Rectal smooth muscle tissue (tissue), 1 donor: Measurements from ENCODE around the gene PMM1.

Source experiments
- H3K27ac ChIP-seq: one replicate; pipeline ENCODE4 v1.7.0; 2013; ENCODE audit warnings: low read depth, low read length, inconsistent platforms
- H3K27me3 ChIP-seq: one replicate; pipeline ENCODE4 v1.7.0; 2013; ENCODE audit warnings: low read length; ENCODE audit not compliant: control insufficient read depth, insufficient read depth
- H3K36me3 ChIP-seq: one replicate; pipeline ENCODE4 v1.7.0; 2013; ENCODE audit warnings: low read length; ENCODE audit not compliant: control insufficient read depth, insufficient read depth
- H3K4me1 ChIP-seq: one replicate; pipeline ENCODE4 v1.7.0; 2013; ENCODE audit warnings: low read length; ENCODE audit not compliant: control insufficient read depth, insufficient read depth
- H3K4me3 ChIP-seq: one replicate; pipeline ENCODE4 v1.7.0; 2013; ENCODE audit warnings: low read length
- H3K9ac ChIP-seq: one replicate; pipeline ENCODE4 v1.7.0; 2013; ENCODE audit warnings: low read length

The PMM1 gene

GRCh38 chr22:41540006-41540315 is 49.7 kb downstream of the PMM1 start:
- H3K9ac ChIP-seq = no peak overlapping the region

GRCh38 chr22:41539146-41540005 is 50.3 kb downstream of the PMM1 start:
- Histone ChIP-seq H3K27ac (no peak overlapping the region), H3K4me1 (peaks cover 3% of the 10 kb centered on the region), H3K9ac (no peak overlapping the region)

More at GRCh38 chr22:41540006-41540315, 49.7 kb downstream of the PMM1 start:
- Histone ChIP-seq H3K36me3 (no peaks in the 10 kb centered on the region), H3K27ac (no peak overlapping the region), H3K4me3 (no peak overlapping the region), H3K27me3 (no peaks in the 10 kb centered on the region), H3K4me1 (peaks cover 7% of the 10 kb centered on the region)

GRCh38 chr22:41538583-41538982 is 51.1 kb downstream of the PMM1 start:
- Histone ChIP-seq H3K9ac (no peak overlapping the region), H3K4me1 (peaks cover 3% of the 10 kb centered on the region), H3K36me3 (no peaks in the 10 kb centered on the region), H3K27me3 (no peaks in the 10 kb centered on the region), H3K27ac (no peak overlapping the region), H3K4me3 (no peak overlapping the region)

More at GRCh38 chr22:41539146-41540005, 50.3 kb downstream of the PMM1 start:
- no peaks in the 10 kb centered on the region for H3K27me3 ChIP-seq
- H3K36me3 ChIP-seq = no peaks in the 10 kb centered on the region
- H3K4me3 ChIP-seq = no peak overlapping the region

- H3K36me3 ChIP-seq = peaks cover 6% of the 10 kb centered on the region
- no peak overlapping the region for H3K27ac ChIP-seq
- no peaks in the 10 kb centered on the region for H3K27me3 ChIP-seq
- H3K4me3 ChIP-seq = no peak overlapping the region
- no peak overlapping the region for H3K9ac ChIP-seq
- peaks cover 6% of the 10 kb centered on the region for H3K4me1 ChIP-seq
These were observed 52.4 kb downstream of the PMM1 start for GRCh38 chr22:41537203-41537602.

- Histone ChIP-seq H3K4me1 (peaks cover 6% of the 10 kb centered on the region), H3K4me3 (no peak overlapping the region), H3K9ac (no peak overlapping the region), H3K36me3 (peaks cover 20% of the 10 kb centered on the region), H3K27me3 (no peaks in the 10 kb centered on the region), H3K27ac (no peak overlapping the region)
These were observed 54.4 kb downstream of the PMM1 start for GRCh38 chr22:41535244-41535643.

- Histone ChIP-seq H3K4me1 (peaks cover 6% of the 10 kb centered on the region), H3K27me3 (no peaks in the 10 kb centered on the region), H3K36me3 (peaks cover 24% of the 10 kb centered on the region), H3K27ac (no peak overlapping the region), H3K9ac (no peak overlapping the region), H3K4me3 (no peak overlapping the region)
These were observed 55.4 kb downstream of the PMM1 start for GRCh38 chr22:41534219-41534618.

GRCh38 chr22:41532908-41533825 is 56.5 kb downstream of the PMM1 start:
- H3K36me3 ChIP-seq = peaks cover 33% of the 10 kb centered on the region
- no peak overlapping the region for H3K9ac ChIP-seq
- H3K4me1 ChIP-seq = peaks cover 6% of the 10 kb centered on the region
- H3K4me3 ChIP-seq = no peak overlapping the region
- H3K27ac ChIP-seq = peak overlapping the region; percentile 24
- H3K27me3 ChIP-seq = no peaks in the 10 kb centered on the region

- no peak overlapping the region for H3K27ac ChIP-seq
- H3K36me3 ChIP-seq = peaks cover 40% of the 10 kb centered on the region
- peaks cover 6% of the 10 kb centered on the region for H3K4me1 ChIP-seq
- no peak overlapping the region for H3K9ac ChIP-seq
- H3K27me3 ChIP-seq = no peaks in the 10 kb centered on the region
- H3K4me3 ChIP-seq = no peak overlapping the region
These were observed 57.7 kb downstream of the PMM1 start for GRCh38 chr22:41531715-41532477.

GRCh38 chr22:41530890-41531714 is 58.5 kb downstream of the PMM1 start:
- no peak overlapping the region for H3K9ac ChIP-seq

GRCh38 chr22:41528938-41529561 is 60.6 kb downstream of the PMM1 start:
- Histone ChIP-seq H3K4me1 (peaks cover 23% of the 10 kb centered on the region), H3K36me3 (peaks cover 56% of the 10 kb centered on the region), H3K9ac (no peak overlapping the region), H3K27ac (no peak overlapping the region), H3K27me3 (no peaks in the 10 kb centered on the region), H3K4me3 (no peak overlapping the region)

More at GRCh38 chr22:41530890-41531714, 58.5 kb downstream of the PMM1 start:
- Histone ChIP-seq H3K27ac (no peak overlapping the region), H3K27me3 (no peaks in the 10 kb centered on the region), H3K36me3 (peaks cover 43% of the 10 kb centered on the region), H3K4me3 (no peak overlapping the region), H3K4me1 (peaks cover 9% of the 10 kb centered on the region)

- Histone ChIP-seq H3K4me3 (no peak overlapping the region), H3K27ac (no peak overlapping the region), H3K4me1 (peaks cover 25% of the 10 kb centered on the region), H3K9ac (no peak overlapping the region), H3K36me3 (peaks cover 59% of the 10 kb centered on the region), H3K27me3 (no peaks in the 10 kb centered on the region)
These were observed 61.4 kb downstream of the PMM1 start for GRCh38 chr22:41528132-41528766.
